ENCODE data around the gene C1QL1.

The C1QL1 gene

DNA sequence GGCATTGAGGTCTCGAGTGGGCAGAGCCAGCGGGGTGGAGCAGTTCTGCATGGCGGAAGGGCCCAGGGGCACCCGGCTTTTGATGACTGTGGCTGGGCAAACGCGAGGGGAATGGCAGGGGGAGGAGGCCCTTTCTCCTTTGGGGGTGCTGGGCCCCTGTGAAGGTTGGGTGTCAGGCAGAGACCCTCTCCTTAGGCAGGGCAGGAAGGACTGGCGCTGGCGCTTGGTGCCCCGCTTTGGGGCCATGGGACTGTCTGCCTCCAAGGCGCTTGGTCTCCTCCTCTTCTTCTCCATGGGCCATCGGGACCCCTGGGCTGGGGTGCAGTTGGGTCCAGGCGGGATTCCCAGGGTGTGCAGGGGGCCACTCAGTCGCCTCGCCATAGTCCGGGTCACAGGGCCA is 40.0 kb downstream of the C1QL1 start:
- no peak for DNase-seq

DNA sequence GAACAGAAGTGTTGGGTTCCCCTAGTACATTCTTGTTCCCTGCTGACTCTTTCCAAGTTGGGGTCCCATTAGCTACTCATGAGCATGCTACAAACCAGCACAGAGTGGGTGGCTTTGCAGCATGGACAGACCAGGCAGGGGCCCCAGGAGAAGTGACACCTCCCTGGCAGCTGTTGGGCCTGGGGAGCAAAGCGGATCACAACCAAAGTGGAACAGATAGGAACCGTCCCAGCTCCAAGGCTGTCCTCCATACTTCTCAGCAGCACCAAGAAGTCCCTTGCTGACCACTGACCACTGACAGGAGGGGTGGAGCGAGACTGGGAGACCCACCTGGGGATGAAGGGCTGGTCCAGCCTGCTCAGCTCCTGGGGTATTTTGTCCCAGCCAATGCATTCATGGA is 40.4 kb downstream of the C1QL1 start:
- no peak for DNase-seq

DNA sequence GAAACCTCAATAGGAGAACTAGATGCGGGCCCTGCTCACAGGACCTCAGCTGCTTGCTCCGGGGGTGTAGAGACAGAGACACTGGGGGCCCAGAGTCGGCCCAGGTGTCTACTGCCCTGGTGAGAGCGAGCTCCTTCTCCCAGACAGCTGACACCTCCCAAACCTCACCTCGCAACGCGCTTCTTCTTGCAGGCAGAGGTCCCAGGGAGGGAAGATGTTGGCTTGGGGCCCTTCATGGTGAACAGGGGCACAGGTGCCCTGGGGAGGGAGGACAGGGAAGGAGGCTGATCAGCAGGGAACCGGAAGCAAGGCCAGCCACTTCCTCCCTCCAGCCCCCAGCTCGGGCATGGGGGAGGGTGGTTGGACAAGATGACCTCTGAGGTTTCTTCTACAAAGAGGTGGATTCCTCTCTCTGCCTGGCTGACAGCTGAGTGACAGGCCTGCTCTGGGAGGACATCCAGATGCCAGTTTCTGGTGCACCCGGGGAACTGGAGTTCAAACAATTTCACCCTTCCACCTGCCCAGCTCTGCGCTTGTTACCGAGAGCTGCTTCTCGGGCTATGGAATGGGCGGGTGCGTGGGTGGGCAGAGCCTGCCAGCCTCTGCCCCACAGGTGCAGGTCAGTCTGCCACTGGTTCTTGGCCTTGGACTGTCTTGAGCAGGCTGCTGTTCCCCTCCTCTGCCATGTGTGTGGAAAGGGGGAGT is 41.1 kb downstream of the C1QL1 start:
- no peak for DNase-seq

DNA sequence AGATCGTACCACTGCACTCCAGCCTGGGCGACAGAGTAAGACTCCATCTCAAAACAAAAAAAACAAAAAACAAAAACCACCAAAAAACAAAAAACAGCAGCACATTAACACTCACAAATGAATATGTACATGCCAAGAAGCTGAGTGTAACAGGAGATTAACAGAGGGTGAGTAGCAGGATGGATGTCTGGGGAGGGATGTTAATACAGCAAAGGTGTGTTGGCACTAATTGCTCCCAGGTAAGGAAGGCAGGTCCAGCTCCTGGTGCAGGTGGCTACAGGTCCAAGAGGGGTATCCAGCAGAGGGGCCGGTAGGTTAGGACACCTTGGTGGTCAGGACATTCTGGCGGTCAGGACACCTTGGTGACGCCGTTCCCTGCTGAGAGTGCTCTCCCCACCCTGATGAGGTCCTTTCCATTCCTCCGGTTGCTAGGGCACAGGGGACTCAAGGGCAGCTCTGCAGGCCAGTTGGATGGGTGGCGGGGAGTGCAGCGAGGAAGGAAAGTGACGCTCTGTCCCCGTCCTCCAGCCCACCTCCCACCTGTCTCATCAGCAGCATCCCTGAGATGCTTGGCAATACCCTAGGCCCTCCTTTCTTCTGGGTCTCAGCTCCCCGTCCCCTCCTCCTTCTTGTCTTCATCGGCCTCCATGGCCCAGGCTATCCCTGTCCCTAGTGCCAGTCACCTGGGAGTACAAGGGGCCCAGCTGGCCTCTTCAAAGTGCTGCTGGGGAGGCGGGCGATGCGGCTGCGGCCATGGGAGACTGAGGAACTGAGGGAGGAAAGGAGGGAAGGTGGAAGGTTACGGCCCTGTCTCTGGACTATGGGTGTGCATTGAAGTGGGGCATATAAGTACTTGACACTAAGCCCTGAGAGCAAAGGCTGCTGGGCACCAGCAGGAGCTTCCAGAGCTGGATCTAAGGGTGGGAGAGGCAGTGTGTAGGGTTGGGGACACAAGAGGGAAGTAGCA is 42.1 kb downstream of the C1QL1 start:
- no peak for DNase-seq

DNA sequence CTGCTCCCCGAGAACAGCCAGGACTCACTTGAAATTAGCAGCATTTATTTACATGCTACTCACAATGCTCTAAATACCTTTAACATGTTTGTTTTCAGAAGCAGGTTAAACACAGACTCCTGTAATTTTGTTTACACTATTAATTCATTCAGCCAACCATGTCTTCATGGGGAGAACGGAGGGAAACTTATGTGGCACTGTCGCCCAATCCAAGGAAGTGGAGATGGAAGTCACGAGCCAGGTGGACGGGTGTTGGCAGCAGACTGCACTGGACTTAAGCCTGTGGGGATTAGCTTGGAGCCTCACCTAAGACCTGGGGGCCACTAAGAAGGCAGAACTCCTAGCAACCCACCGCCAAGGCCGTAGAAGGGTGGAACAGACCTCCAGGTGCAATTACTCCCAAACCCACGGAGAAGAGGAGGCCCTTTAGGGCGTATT is 44.0 kb downstream of the C1QL1 start:
- DNase-seq, result no peak

DNA sequence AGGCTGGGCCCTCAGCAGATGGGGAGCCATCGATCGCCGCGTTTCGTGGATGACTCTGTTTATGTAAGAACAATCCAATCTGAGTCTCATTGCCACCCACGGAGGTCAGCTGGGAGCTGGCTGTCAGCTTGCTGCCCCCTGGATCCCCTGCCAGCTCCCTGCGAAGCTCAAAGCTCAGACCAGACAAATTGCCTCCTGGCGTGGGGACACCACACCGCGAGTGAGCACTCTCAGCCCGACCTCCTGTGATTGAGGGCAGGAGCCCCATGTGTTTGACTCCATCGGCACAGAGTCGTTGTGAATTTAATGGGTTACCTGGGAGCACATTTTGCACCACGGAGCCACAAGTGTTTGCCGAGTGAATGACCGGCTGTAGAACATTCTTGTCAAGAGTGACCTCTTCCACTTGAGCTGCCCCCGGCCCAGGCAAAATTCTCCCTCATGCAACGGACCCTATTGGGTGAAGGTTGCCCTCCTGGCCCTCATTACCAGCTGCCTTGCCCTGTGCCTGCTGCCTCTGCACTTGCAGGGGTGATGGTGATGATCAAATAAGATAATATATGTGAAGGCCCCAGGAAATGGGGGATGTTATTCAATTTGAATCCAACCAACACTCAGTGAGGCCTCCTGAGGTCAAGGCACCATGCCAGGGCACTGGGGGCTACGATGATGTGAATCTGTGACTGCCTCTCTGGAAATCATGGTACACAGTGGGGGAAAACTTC is 45.2 kb downstream of the C1QL1 start:
- no peak for DNase-seq

DNA sequence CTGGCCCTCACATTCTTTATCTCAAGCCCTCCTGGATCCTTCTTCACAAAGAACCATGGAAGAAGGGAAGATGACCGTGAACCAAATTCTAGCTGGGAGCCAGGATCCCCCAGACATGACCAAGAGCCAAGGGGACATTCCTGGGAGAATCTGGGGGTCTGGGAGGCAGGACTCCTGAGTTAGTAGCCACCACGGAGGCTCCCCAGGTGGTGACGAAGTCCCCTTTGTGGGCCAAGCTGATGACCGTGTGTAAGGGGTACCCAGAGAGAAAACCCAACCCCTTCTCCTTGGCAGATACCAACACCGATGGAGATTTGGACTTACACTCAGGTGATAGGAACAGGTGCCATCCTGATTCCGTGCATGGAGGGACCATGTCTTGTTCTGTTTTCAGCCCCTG is 46.0 kb downstream of the C1QL1 start:
- no peak for DNase-seq

DNA sequence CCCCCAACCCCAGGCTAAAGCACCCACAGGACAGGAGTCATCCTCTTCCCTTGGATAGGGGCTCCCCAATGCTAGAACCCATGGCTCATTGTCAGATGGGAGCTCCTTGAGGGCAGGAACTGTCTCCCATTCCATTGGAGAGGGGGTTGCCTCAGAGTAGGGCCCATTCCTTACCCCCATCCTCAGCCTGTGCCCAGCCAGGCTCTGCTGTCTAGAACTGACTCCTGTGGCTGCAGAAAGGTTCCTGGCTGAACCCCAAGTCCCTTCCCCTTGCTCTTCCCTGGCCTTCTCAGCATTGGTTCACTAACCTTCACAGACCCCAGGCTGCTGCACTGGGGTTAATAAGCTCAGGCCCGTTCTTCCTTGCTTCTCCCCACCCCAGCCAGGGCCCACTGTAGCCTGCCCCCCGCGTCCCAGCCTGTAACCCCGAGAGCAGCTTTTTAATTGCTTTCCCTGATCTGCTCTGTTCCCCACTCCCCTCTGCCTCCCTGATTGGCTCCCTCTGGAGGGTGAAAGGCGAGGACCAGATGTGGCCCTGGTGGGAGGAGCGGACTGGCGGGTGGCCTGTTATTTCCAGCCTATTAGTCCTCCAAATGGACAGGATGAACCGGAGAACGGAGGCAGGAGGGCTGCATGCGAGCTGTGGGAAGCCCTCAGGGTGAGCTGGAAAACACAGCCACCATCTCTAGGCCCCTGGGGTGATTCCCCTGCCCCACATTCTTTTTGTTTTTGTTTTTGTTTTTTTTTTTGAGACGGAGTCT is 46.8 kb downstream of the C1QL1 start:
- DNase-seq, result no peak

DNA sequence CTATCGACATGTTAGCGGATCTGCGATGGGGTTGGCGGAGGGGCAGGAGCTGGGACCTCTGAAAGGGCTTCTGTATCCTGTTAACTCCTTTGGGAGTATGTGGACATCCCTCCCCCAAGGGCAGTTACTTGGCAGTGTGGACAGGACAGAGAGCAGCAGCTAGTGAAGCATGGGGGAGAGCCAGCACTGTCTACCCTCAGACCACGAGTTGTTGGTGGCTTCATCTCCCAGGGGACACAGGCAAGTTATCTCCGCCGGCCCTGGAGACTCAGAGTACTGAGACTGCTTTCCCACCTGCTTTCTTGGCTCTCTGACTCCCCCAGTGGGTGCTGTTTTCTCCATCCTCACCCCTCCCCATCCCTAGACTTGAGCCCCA is 47.5 kb downstream of the C1QL1 start:
- no peak for DNase-seq

DNA sequence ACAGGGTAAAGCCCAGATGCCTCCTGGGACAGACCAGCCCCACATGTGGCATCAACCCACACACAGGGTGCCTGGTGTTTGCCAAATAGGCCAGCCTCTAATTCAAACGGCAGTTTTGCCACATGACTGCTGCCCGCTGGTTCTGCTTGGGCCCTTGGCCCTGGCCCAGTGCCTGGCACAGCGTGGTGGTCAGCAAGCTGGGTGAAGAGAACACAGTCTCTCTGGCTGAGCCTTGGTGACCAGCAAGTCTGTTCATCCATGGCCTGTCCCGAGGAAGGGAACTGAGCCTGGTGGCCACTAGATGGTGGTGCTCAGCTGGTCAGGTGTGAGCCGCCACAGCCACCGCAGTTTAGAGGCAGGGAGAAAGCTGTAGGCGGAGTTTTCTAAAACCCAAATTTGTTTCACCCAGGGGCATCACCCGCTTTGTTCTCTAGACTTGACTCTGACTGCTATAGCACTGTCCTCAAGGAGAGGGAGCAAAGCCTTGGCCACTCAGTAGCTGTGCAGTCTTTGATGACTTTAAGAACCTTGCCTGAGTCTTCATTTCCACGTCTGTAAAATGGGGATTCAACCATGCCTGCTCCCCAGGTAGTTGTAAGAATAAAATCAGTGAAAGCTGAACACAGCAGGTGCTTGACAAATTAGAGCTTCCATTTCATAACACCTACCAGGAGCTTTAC is 48.1 kb downstream of the C1QL1 start:
- DNase-seq, result peak in 5 of 6 experiments; percentile 9 to 49 (median 34)

DNA sequence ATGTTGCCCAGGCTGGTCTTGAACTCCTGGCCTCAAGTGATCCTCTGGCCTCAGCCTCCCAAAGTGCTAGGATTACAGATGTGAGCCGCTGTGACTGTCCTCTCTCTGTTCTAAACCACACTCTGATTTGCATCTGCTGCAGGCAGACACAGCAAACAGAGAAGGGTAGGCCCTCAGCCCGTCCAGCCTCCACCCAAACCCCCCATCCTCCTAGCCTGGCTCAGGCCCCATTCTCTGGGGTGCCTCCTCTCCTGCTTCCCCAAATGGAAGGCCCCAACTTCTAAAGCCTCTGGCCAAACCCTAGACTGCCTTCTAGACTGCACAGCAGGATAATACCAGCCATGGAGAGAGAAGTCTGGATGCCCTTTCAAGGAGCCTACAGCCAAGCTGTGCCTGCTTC is 48.7 kb downstream of the C1QL1 start:
- DNase-seq, result no peak

DNA sequence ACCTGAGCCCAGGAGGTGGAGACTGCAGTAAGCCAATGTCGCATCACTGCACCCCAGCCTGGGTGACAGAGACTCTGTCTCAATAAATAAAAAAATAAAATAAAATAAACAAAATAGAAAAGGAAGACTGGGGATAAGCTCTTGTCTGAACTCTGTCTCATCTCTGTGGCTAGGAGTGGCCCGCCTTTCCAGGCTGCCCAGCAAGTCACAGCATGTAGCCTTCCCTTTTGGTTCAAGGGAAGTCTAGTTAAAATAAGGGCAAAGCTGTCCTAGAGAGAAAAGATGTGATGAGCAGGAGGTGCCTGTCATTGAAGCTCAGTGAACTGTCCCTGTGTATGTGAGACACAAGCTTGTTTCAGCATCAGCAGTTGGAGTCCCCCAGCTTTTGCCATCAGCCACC is 50.1 kb downstream of the C1QL1 start:
- no peak for DNase-seq

DNA sequence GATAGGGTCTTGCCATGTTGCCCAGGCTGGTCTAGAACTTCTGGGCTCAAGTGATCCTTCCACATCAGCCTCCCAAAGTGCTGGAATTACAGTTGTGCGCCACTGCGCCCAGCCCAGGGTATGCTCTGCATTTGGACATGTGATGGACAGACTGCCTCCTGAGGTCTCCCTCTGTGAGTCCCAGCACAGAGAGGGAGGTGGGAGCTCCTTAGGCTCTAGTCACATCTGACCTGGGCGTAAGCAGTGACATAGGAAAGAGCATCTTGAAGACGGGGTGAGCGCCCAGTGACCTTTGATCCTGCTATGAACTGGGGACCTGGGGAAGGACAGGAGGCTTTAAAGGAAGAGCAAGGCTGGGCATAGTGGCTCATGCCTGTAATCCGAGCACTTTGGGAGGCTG is 50.6 kb downstream of the C1QL1 start:
- DNase-seq, result no peak

DNA sequence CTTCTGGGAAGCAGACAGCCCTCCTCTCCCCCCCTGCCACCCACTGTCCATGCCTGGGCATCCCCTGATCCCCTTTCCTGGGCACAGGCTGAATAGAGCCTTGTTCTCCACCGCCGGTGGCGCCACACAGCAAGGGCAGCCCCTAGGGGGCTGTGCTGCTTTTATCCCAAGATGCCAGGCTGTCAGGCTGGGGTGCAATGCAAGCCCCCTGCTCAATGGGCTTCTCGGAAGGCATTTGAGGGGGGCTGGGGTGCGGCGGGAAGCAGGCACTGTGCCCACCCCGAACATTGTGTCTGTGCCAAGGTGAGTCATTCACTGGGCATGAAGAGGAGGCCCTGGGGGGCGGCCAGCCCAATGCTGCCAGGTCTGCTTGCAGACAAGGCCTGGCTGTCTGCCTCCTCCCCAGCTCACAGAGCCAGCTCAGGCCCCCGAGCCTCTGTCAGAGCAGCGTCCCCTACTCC is 51.3 kb downstream of the C1QL1 start:
- no peak for DNase-seq

DNA sequence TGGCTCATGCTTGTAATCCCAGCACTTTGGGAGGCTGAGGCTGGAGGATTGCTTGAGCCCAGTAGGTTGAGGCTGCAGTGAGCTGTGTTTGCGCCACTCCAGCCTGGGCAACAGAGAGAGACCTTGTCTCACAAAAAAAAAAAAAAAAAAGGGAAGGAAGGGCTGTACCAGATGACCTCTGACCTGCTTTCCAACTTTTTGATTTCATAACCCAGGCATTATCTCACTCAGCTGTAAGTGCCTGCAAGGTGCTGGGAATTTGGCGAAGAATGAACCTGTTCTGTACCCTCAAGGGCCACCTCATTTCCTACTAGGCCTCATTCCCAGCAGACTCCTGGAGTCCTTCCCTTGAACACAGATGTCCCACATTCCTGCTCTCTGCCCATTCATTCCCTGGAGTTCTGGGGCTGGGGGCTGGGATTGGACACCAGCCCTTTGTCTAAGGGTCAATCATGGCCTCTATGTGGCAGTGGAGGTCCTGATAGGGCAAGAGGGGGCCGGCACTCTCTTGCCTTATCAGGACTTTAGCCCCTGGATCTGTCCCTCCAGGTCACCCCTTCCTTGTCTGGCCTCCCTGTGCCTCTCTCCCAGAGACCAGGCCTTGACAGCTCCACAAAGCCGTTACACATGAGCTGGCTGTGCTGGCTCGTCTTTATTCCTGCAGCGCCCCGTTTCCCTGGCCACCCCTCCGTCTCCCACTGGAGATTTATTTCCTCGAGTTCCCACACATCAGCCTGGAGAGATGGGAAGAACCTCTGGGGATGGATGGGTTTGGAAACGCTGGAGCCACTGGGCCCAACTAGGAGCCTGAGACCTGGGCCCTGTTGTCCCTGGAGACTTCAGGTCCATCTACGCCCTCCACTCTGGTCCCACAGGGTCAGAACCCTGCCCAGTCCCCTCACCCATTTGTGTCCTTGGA is 52.0 kb downstream of the C1QL1 start:
- no peak for DNase-seq

DNA sequence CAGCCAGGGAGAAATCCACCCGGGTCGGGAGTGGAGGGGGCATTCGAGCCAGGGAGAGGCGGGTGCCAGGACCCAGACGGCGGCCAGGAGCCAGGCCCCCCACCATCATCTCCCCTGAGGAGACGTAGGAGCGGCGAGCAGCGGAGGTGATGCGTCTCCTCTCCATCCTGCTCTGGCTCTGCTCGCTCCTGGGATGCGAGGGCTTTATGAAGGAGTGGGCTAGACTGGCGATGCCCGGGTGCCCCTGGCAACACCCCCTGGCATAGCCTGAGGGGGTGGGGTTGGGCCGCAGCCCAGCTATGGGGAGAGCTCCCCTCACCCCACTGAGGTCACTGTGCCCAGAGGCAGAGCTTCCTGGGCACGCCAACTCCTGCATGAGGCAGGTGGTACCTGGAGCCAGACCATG is 52.8 kb downstream of the C1QL1 start, which contains the start of gene GFAP:
TSS of gene GFAP (minus strand) at position 180 of the 406 bp plus-strand sequence. CDS start at position 166, 14 bp downstream.
- DNase-seq, result no peak

DNA sequence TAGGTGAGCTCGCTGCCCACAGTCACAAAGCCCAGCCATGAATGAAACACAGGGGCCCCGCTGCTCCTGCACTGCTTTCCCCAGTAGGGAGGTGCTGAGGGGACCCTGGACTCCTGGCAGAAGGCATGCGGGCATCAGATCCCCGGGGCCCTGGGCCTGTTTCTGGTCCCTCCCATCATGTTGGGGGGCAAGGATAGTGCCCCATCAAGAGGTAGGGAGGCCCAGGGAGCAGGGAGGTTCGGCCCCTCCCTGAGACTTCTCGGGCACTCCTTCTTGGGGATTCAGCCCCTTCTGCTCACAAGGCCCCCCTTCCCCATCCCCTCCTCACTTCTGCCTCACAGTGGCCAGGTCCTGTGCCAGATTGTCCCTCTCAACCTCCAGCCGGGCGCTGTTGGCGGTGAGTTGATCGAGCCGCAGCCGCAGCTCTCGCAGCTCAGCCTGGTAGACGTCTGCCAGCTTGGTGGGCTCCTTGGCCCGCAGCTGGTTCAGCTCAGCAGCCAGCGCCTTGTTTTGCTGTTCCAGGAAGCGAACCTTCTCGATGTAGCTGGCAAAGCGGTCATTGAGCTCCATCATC is 53.3 kb downstream of the C1QL1 start:
- no peak for DNase-seq

DNA sequence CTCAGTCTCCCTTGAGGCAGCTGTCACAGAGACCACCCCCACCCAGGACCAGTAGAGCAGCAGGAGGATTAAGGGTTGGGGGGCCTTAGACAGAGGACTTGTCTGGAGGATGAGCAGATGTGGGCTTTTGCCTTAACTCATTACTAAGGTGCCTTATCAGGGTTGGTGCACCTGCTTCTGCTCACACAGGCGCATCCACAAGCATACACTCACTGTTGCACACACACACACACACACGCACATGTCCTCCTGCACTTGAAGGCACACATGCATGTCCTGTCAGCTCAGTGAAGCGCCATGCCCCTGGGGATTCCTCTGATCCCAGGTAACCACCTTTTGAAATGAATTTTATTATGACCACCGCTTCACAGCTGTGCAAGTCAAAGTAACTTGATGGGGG is 54.0 kb downstream of the C1QL1 start:
- DNase-seq, result no peak

DNA sequence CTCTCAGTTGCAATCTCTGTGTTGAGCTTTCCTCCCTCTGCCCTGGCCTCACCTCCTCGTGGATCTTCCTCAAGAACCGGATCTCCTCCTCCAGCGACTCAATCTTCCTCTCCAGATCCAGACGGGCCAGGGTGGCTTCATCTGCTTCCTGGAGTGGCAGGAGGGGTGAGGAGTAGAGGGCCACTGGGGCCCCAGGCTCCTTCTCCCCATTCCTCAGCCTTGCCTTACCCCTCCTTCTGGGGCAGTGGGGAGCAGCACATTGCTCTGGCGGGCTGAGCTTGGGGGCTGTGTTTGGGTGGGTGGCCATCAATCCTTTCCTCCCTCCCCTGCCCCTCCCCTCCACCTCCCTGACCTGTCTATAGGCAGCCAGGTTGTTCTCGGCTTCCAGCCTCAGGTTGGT is 54.4 kb downstream of the C1QL1 start:
- DNase-seq, result no peak

Data from stimulated activated naive CD4-positive, alpha-beta T cell (primary cell).